ENCODE results near the gene C3orf18. TPM values are rescaled to one million over a fixed set of nuclear protein-coding genes. Genes with fewer than 3 reads are reported as not detected.

The C3orf18 gene
- total and polyA plus RNA-seq, 9 of the 15 experiments (the other 6 are each of a cell fraction or from before 2014, with no cell fraction given), result 0.01 to 2.3 (median 0.94) TPM

- TF ChIP-seq FOXP4 (CRISPR knock-in tag; IDR thresholded peaks at IDR 0.05; ENCODE audit: borderline replicate concordance), result no peak
- TF ChIP-seq DMBX1 (CRISPR knock-in tag; IDR thresholded peaks at IDR 0.05; ENCODE audit: borderline replicate concordance), result peak; percentile 19; the same call in 1 of the 2 replicates
- TF ChIP-seq NR0B1 (IDR thresholded peaks at IDR 0.05; ENCODE audit: partially characterized antibody), result no peak
- no peak for TF ChIP-seq POLR3G (IDR thresholded peaks at IDR 0.05; ENCODE audit: extremely low read depth, insufficient read length, insufficient replicate concordance)
- TF ChIP-seq MCM5 (IDR thresholded peaks at IDR 0.05; ENCODE audit: low read depth), result no peak
- TF ChIP-seq TCF15 (CRISPR knock-in tag; IDR thresholded peaks at IDR 0.05), result no peak
- TF ChIP-seq CHAMP1 (IDR thresholded peaks at IDR 0.05), result no peak
- TF ChIP-seq ZBTB43 (CRISPR knock-in tag; IDR thresholded peaks at IDR 0.05), result no peak
- TF ChIP-seq PHB2 (IDR thresholded peaks at IDR 0.05; ENCODE audit: low read depth), result no peak
- TF ChIP-seq ETS1 (conservative IDR thresholded peaks at IDR 0.05; ENCODE audit: control insufficient read depth, low read depth, low read length), result no peak
- TF ChIP-seq EP300 (IDR thresholded peaks at IDR 0.05; ENCODE audit: low read length), result peak; percentile 77; the same call in 1 of the 2 replicates
- TF ChIP-seq GTF2A2 (tag; IDR thresholded peaks at IDR 0.05), result no peak
- no peak for TF ChIP-seq ELF2 (CRISPR knock-in tag; IDR thresholded peaks at IDR 0.05)
- TF ChIP-seq GTF2E2 (tag; IDR thresholded peaks at IDR 0.05), result no peak
- no peak for TF ChIP-seq GABPA (tag; conservative IDR thresholded peaks at IDR 0.05; ENCODE audit: low read depth)
- TF ChIP-seq ATF2 (CRISPR knock-in tag; IDR thresholded peaks at IDR 0.05), result no peak
- no peak for TF ChIP-seq KLF10 (CRISPR knock-in tag; IDR thresholded peaks at IDR 0.05)
Measured at GRCh38 chr3:50612234-50612882, 44.8 kb upstream of the C3orf18 start (continued).
